ENCODE results near the gene ZFAND3. TPM values are rescaled to one million over a fixed set of nuclear protein-coding genes. Genes with fewer than 3 reads are reported as not detected.

The ZFAND3 gene
- total and polyA plus RNA-seq, 2 donors (not counting 3 experiments of a cell fraction or from before 2014, with no cell fraction given): 15.4 to 54.2 TPM

DNA sequence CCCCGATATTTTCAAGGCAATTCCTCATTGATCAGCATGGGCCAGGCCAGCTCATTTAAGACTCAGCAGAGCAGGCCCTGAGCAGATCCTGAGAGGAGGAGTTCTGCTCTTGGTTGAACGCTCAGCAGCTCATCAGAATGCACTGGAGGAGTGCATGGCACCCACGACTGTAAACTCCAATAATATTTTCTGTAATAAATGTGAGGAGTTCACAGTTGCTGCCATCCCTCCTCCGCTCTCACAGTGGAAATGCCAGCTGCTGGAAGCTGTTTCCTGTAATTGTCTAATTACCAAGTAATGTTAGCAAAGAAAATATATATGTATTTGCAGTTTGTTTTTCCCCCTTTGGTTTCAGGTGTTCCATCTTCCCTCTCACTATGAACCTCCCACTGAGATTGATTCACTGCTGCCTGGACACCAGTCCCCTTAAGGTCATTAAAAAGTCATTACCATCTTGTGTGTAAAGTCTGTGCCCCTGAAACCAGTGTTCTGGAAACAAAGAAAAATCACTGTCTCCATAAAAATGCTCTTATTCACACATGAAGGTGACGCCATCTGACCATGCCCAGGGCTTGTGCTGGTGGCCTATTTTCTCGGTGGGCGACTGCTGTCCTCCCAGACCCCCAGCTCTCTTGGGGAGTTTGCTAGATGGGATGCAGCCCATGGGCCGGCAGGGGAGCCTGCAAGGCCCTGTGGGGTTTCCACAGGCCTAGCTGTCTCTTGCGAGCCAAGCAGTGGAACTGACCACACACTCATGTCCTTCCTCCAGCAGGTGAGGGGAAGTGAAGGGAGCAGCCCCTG is 374.2 kb downstream of the ZFAND3 start:
- ChIA-PET CTCF (interaction anchor here (1.0 to 3.4 kb wide), 4 partner anchors 17 to 378 kb away, joined by 3 to 11 read pairs (median 4); no protein-coding TSS in a partner anchor), POLR2A (no interaction called here)
- intact Hi-C loops (cut with micrococcal nuclease) (loop anchor here (2.0 to 10.0 kb wide), 3 partner anchors 39 to 481 kb away; no protein-coding TSS in a partner anchor), dilution Hi-C loops (cut with MboI; ENCODE audit: extremely low pct_ligation_motif_present, low sequenced_read_pairs) (no loop called here)
- Histone ChIP-seq H3K79me2 (ENCODE audit: control insufficient read depth, insufficient read depth, low read length) (no peaks in the 10 kb centered on the region), H3K4me3 (replicated peaks in 1 of 3; ENCODE audit: insufficient read depth in 1 of 3, low read depth in 1 of 3, low read length in 3 of 3) (no peak overlapping the region), H3K4me2 (ENCODE audit: insufficient read depth, low read length) (peak overlapping the region; percentile 13), H2AFZ (ENCODE audit: low read depth, low read length) (no peak overlapping the region), H3K9ac (replicated peaks; ENCODE audit: extremely low read depth, insufficient read depth, low read length) (no peak overlapping the region), H3K9me3 (replicated peaks; ENCODE audit: control insufficient read depth, insufficient read depth, low read length) (no peaks in the 10 kb centered on the region), H3K4me1 (ENCODE audit: control insufficient read depth, extremely low read depth, insufficient read depth, low read length) (peaks cover 13% of the 10 kb centered on the region), H3K27me3 (ENCODE audit: control insufficient read depth in 2 of 2, insufficient read depth in 2 of 2, low read length in 2 of 2) (no peaks in the 10 kb centered on the region), H3K36me3 (ENCODE audit: control insufficient read depth in 2 of 2, extremely low read depth in 1 of 2, insufficient read depth in 2 of 2, low read length in 2 of 2) (no peaks in the 10 kb centered on the region), H3K9me1 (replicated peaks; ENCODE audit: control insufficient read depth, extremely low read depth, insufficient read depth, low read length) (no peaks in the 10 kb centered on the region), H3K27ac (ENCODE audit: insufficient read depth, low read depth, low read length) (peak overlapping the region; percentile 28), H4K20me1 (replicated peaks; ENCODE audit: control insufficient read depth, extremely low read depth, insufficient read depth, low read length) (no peaks in the 10 kb centered on the region)
- DNase-seq (ENCODE audit: low read depth, low spot score): peak; percentile 71
- FAIRE-seq: no peak
- no peak for TF ChIP-seq FOS (IDR thresholded peaks at IDR 0.05; ENCODE audit: borderline replicate concordance, insufficient read depth, low read length)
- TF ChIP-seq POLR2A (IDR thresholded peaks at IDR 0.05; ENCODE audit: low read depth, low read length): no peak
- no peak for TF ChIP-seq JUN (IDR thresholded peaks at IDR 0.05; ENCODE audit: borderline replicate concordance, insufficient read depth, insufficient read length, low read depth)
- TF ChIP-seq MAX (IDR thresholded peaks at IDR 0.05; ENCODE audit: insufficient read depth, insufficient read length): no peak
- TF ChIP-seq MYC (IDR thresholded peaks at IDR 0.05; ENCODE audit: low read depth, low read length): no peak
- no peak for TF ChIP-seq CTCF (IDR thresholded peaks at IDR 0.05; ENCODE audit: extremely low read depth in 1 of 2, insufficient read depth in 1 of 2, low read depth in 1 of 2, low read length in 2 of 2)
- TF ChIP-seq GATA2 (IDR thresholded peaks at IDR 0.05; ENCODE audit: insufficient read depth, insufficient read length, low read depth, low read length): no peak
- TF ChIP-seq POLR2AphosphoS5 (IDR thresholded peaks at IDR 0.05; ENCODE audit: insufficient read depth, low read depth, low read length): no peak
- TF ChIP-seq EZH2 (IDR thresholded peaks at IDR 0.05; ENCODE audit: borderline replicate concordance, low read depth, low read length, severe bottlenecking): no peak
- no TSS peak for BruUV-seq (replicated peaks)
